B cell (primary cell): ENCODE data around the gene ACTMAP. TPM values are rescaled to one million over a fixed set of nuclear protein-coding genes. Genes with fewer than 3 reads are reported as not detected.

Experiments
- ATAC-seq: fragments of 200-7000 bp; cut with Tn5 transposase; one replicate; pipeline ENCODE4 v1.10.0; 2021; ENCODE audit warnings: low read depth, mild to moderate bottlenecking, moderate number of reproducible peaks, moderate library complexity
- CTCF ChIA-PET: fragments of 350-600 bp; sonication (Branson Sonifier 250); formaldehyde crosslinking; loops from one replicate; lab custom pipeline; 2021; ENCODE audit warnings: antibody characterized with exemption, inconsistent platforms; lab: Charles Lee
- POLR2A ChIA-PET: fragments of 350-600 bp; sonication (Branson Sonifier 250); formaldehyde crosslinking; loops from one replicate; lab custom pipeline; 2021; ENCODE audit warnings: antibody characterized with exemption; lab: Charles Lee
- DNase-seq: peaks from one replicate; pipeline ENCODE4 v3.0.0; 2013
- H2AFZ ChIP-seq: 2 replicates; pipeline ENCODE4 v1.6.1; 2012; ENCODE audit warnings: mild to moderate bottlenecking, low read depth, low read length; ENCODE audit not compliant: insufficient read depth, poor library complexity, severe bottlenecking
- H3K27ac ChIP-seq, 2 donors: 1 replicate in 1 of 2; 2 replicates in 1 of 2; pipeline ENCODE4 v1.5.1; 2012 to 2013; ENCODE audit warnings: low read length in 2 of 2, mild to moderate bottlenecking in 2 of 2, moderate library complexity in 1 of 2
- H3K27me3 ChIP-seq, 4 experiments: fragments of 200-600 bp in 1 of 4; sonication (generic) in 1 of 4; replicated peaks in 1 of 4; 1 replicate in 2 of 4; 2 replicates in 2 of 4; pipeline versions ENCODE4 v1.6.1 to v1.7.0; 2013 to 2016; ENCODE audit warnings: low read length in 3 of 4, mild to moderate bottlenecking in 2 of 4, mixed read lengths in 1 of 4, moderate library complexity in 1 of 4; ENCODE audit not compliant: insufficient read depth in 4 of 4, control insufficient read depth in 3 of 4; ENCODE audit errors: control extremely low read depth in 1 of 4
- H3K36me3 ChIP-seq, 2 experiments: replicated peaks in 1 of 2; 1 replicate in 1 of 2; 2 replicates in 1 of 2; pipeline versions ENCODE4 v1.6.1 to v1.7.1; 2013; ENCODE audit warnings: low read length in 1 of 2; ENCODE audit not compliant: insufficient read depth in 2 of 2, control insufficient read depth in 1 of 2; ENCODE audit errors: control extremely low read depth in 1 of 2, extremely low read depth in 1 of 2
- H3K4me1 ChIP-seq, 2 donors: fragments of 200-600 bp in 1 of 2; sonication (generic) in 1 of 2; 1 replicate in 1 of 2; 2 replicates in 1 of 2; pipeline versions ENCODE4 v1.5.1 to v1.6.1; 2013 to 2017; ENCODE audit warnings: low read length in 2 of 2; ENCODE audit not compliant: control insufficient read depth in 2 of 2, insufficient read depth in 2 of 2
- H3K4me2 ChIP-seq: replicated peaks from 2 replicates; pipeline ENCODE3; 2012; ENCODE audit warnings: mild to moderate bottlenecking, low read depth, low read length; ENCODE audit not compliant: poor library complexity, severe bottlenecking
- H3K4me3 ChIP-seq, 5 experiments: fragments of 200-600 bp in 1 of 5; sonication (generic) in 1 of 5; 1 replicate in 3 of 5; 2 replicates in 2 of 5; pipeline versions ENCODE4 v1.5.1 to v1.7.0; 2011 to 2016; ENCODE audit warnings: low read length in 4 of 5, mild to moderate bottlenecking in 4 of 5, low read depth in 2 of 5, control low read depth in 1 of 5, moderate library complexity in 1 of 5; ENCODE audit not compliant: insufficient read depth in 1 of 5; ENCODE audit errors: control extremely low read depth in 1 of 5, extremely low read depth in 1 of 5
- H3K79me2 ChIP-seq: fragments of 200-600 bp; sonication (generic); one replicate; pipeline ENCODE4 v1.6.0; 2016; ENCODE audit warnings: low read length; ENCODE audit not compliant: control insufficient read depth, insufficient read depth
- H3K9ac ChIP-seq: fragments of 200-600 bp; sonication (generic); 2 replicates; pipeline ENCODE4 v1.6.1; 2017; ENCODE audit warnings: mild to moderate bottlenecking, low read length, moderate library complexity
- H3K9me3 ChIP-seq, 3 donors: one replicate each; pipeline versions ENCODE4 v1.6.1 to v1.7.1; 2013; ENCODE audit warnings: low read length in 2 of 3; ENCODE audit not compliant: control insufficient read depth in 2 of 3, insufficient read depth in 1 of 3; ENCODE audit errors: control extremely low read depth in 1 of 3
- H4K20me1 ChIP-seq: 2 replicates; pipeline ENCODE4 v1.6.0; 2012; ENCODE audit warnings: mild to moderate bottlenecking, low read length; ENCODE audit not compliant: insufficient read depth, control insufficient read depth, poor library complexity, severe bottlenecking
- H3K27ac Mint-ChIP-seq: one replicate; pipeline ENCODE4 v1.8.0; 2021; ENCODE audit warnings: mixed read lengths
- H3K27me3 Mint-ChIP-seq: one replicate; pipeline ENCODE4 v1.8.0; 2021; ENCODE audit warnings: mixed read lengths
- H3K4me1 Mint-ChIP-seq: one replicate; pipeline ENCODE4 v1.8.0; 2021; ENCODE audit warnings: mixed read lengths
- H3K4me3 Mint-ChIP-seq: one replicate; pipeline ENCODE4 v1.8.0; 2021; ENCODE audit warnings: mixed read lengths
- H3K9me3 Mint-ChIP-seq: one replicate; pipeline ENCODE4 v1.8.0; 2022; ENCODE audit warnings: mixed read lengths; ENCODE audit not compliant: insufficient read depth
- EZH2 ChIP-seq: IDR thresholded peaks from 2 replicates; pipeline ENCODE4 v1.6.1; 2012; ENCODE audit warnings: borderline replicate concordance, low read depth, mild to moderate bottlenecking, moderate library complexity, low read length; ENCODE audit not compliant: insufficient read depth, poor library complexity, severe bottlenecking
- WGBS: methylation state at CpG from one replicate; pipeline ENCODE4 v1.1.5; 2013; ENCODE audit warnings: missing lambda C conversion rate; ENCODE audit not compliant: insufficient coverage; 5-methylcytosine and 5-hydroxymethylcytosine counted together
- intact Hi-C: fragments of 100-400 bp; cut with micrococcal nuclease; formaldehyde crosslinking; loops from one replicate; pipeline ENCODE4 v1.10.0; 2022
- polyA plus RNA-seq: library from polyadenylated mRNA; depleted of rRNA; stranded (reverse); fragments of >200 nt; gene quantifications from 2 replicates; pipeline ENCODE4 v1.2.3, GENCODE V29; 2012
- total RNA-seq, 2 donors: library from RNA; stranded (reverse); fragments of 120-200 nt in 1 of 2; gene quantifications; 1 replicate in 1 of 2; 2 replicates in 1 of 2; pipeline versions ENCODE4 v1.2.3 to v1.2.4, GENCODE V29; 2013 to 2022
- TF ChIP-seq, protein P1 (sequence below): fragments of 200-600 bp; IDR thresholded peaks from one replicate; pipeline ENCODE4 v1.8.0; 2022; ENCODE audit warnings: antibody characterized with exemption, mild to moderate bottlenecking

ACTMAP gene
- total and polyA plus RNA-seq, 2 donors (not counting 1 experiment from before 2014, with no cell fraction given), result 7.7 to 10.2 TPM

DNA sequence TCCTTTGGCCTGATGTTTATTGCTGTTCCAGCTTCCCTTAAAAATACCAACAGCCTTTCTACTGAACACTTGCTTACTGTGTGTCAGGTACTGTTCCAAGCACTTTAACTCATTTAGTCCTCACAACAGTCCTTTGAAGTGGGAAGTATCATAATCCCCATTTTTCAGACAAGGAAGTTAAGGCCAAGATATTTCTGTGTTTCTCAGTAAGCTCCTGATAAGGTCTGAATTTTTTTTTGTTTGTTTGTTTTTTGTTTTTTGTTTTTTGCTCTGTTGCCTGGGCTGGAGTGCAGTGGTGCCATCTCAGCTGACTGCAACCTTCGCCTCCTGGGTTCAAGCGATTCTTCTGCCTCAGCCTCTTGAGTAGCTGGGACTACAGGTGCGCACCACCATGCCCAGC lies 8.2 kb upstream of the ACTMAP start:
- H3K9me3 Mint-ChIP-seq, result no peaks in the 10 kb centered on the region
- Histone ChIP-seq H3K4me3 (no peak overlapping the region), H3K4me2 (no peak overlapping the region), H4K20me1 (peaks cover 91% of the 10 kb centered on the region), H3K9me3 (no peaks in the 10 kb centered on the region), H3K9ac (no peak overlapping the region), H3K4me1 (peaks cover 27 to 35% of the 10 kb centered on the region in 2 donors), H2AFZ (no peak overlapping the region), H3K36me3 (peaks cover 30 to 84% of the 10 kb centered on the region in 2 experiments), H3K27me3 (no peaks in the 10 kb centered on the region), H3K79me2 (peaks cover 79% of the 10 kb centered on the region), H3K27ac (no peak overlapping the region)
- H3K27me3 Mint-ChIP-seq, result no peaks in the 10 kb centered on the region
- POLR2A ChIA-PET, result no interaction called here
- TF ChIP-seq, protein P1, sequence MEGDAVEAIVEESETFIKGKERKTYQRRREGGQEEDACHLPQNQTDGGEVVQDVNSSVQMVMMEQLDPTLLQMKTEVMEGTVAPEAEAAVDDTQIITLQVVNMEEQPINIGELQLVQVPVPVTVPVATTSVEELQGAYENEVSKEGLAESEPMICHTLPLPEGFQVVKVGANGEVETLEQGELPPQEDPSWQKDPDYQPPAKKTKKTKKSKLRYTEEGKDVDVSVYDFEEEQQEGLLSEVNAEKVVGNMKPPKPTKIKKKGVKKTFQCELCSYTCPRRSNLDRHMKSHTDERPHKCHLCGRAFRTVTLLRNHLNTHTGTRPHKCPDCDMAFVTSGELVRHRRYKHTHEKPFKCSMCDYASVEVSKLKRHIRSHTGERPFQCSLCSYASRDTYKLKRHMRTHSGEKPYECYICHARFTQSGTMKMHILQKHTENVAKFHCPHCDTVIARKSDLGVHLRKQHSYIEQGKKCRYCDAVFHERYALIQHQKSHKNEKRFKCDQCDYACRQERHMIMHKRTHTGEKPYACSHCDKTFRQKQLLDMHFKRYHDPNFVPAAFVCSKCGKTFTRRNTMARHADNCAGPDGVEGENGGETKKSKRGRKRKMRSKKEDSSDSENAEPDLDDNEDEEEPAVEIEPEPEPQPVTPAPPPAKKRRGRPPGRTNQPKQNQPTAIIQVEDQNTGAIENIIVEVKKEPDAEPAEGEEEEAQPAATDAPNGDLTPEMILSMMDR, result no peak
- TF ChIP-seq EZH2, result no peak
- CTCF ChIA-PET, result interaction anchor here (0.9 to 1.1 kb wide), 2 partner anchors 12 to 48 kb away, joined by 3 read pairs; no protein-coding TSS in a partner anchor
- 100% methylated on average over 1 of the region's 3 CpGs for WGBS
- H3K27ac Mint-ChIP-seq, result no peak overlapping the region
- no peak overlapping the region for H3K4me3 Mint-ChIP-seq
- intact Hi-C loops, result no loop called here
- no peak for ATAC-seq
- peaks cover 37% of the 10 kb centered on the region for H3K4me1 Mint-ChIP-seq
- no peak for DNase-seq

DNA sequence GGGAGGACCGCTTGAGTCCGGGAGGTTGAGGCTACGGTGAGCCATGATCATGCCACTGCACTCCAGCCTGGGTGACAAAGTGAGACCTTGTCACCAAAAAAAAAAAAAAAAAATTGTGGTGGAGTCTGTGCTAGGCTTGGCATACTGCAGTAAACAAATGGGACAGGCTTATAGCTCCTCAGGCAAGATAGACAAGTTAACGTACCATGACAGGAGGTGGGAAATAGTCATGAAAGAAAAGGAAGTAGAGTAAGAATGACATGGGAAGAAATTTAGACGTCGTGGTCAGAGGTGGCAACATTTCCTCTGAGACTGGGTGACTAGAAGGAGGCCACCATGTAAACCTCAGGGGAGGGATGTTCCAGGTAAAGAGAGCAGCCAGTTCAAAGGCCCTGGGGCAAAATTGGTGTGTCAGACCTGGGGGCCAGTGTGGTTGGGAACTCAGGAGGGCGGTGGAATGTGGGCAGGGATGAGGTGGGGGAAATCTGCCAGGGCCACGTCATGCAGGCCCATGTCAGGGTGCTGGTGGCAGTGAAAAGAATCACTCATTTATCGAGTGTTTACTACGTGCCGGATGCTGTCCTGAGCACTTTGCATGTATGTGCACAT lies 6.3 kb upstream of the ACTMAP start:
- ATAC-seq (no peak), DNase-seq (no peak)
- H3K27me3 ChIP-seq, result no peaks in the 10 kb centered on the region
- no peaks in the 10 kb centered on the region for H3K27me3 Mint-ChIP-seq
- ChIA-PET CTCF (interaction anchor here (0.5 to 2.9 kb wide), 4 partner anchors 13 to 50 kb away, joined by 3 to 14 read pairs (median 8); partner anchors contain the start of gene EGLN2), POLR2A (interaction anchor here (0.6 to 1.8 kb wide), 2 partner anchors 21 to 35 kb away, joined by 4 to 5 read pairs; partner anchors contain the start of gene RAB4B)
- intact Hi-C loops, result no loop called here
- H3K9me3 Mint-ChIP-seq, result no peaks in the 10 kb centered on the region
- H3K4me3 Mint-ChIP-seq, result peak overlapping the region; percentile 3
- peak overlapping the region; percentile 22 for H3K4me2 ChIP-seq
- H4K20me1 ChIP-seq, result peaks cover 75% of the 10 kb centered on the region
- WGBS, result 86% methylated on average over 10 of the region's 11 CpGs
- H3K9ac ChIP-seq, result no peak overlapping the region
- TF ChIP-seq, protein P1, result no peak
- no peak for TF ChIP-seq EZH2
- H2AFZ ChIP-seq, result no peak overlapping the region
- H3K79me2 ChIP-seq, result peaks cover 81% of the 10 kb centered on the region
- peaks cover 25 to 65% of the 10 kb centered on the region in 2 experiments for H3K36me3 ChIP-seq
- peak overlapping the region in 1 of 2 donors; percentile 52 for H3K27ac ChIP-seq
- peaks cover 43% of the 10 kb centered on the region for H3K4me1 Mint-ChIP-seq
- H3K27ac Mint-ChIP-seq, result peak overlapping the region; percentile 70
- peaks cover 38 to 51% of the 10 kb centered on the region in 2 donors for H3K4me1 ChIP-seq
- no peak overlapping the region for H3K4me3 ChIP-seq
- no peaks in the 10 kb centered on the region for H3K9me3 ChIP-seq
